PC-3 (cell line): ENCODE measurements around the gene AGFG1. TPM values are rescaled to one million over a fixed set of nuclear protein-coding genes. Genes with fewer than 3 reads are reported as not detected.
A peak's percentile ranks its signal among the peaks of the same experiment; 100 is the strongest.

ENCODE experiments used
- ATAC-seq: fragments of 200-7000 bp; cut with Tn5 transposase; 2 replicates; pipeline ENCODE4 v1.9.1; 2020; ENCODE audit warnings: mild to moderate bottlenecking, moderate library complexity
- BruUV-seq: library from RNA; stranded (reverse); fragments of 400-500 nt; replicated peaks from 2 replicates; lab custom pipeline; 2021; lab: Mats Ljungman, UMichigan
- CTCF ChIA-PET: fragments of 300-600 bp; sonication (Branson Sonifier 250); formaldehyde crosslinking; loops from one replicate; lab custom pipeline; 2022; ENCODE audit warnings: antibody characterized with exemption; lab: Charles Lee
- POLR2A ChIA-PET: fragments of 300-600 bp; sonication (Branson Sonifier 250); formaldehyde crosslinking; loops from one replicate; lab custom pipeline; 2022; ENCODE audit warnings: antibody characterized with exemption; ENCODE audit not compliant: unreplicated experiment; lab: Charles Lee
- DNase-seq: peaks from one replicate; pipeline ENCODE4 v3.0.0-alpha.2; 2015
- H2AFZ ChIP-seq: fragments of 300-600 bp; sonication (generic); 2 replicates; pipeline ENCODE4 v1.6.0; 2016; ENCODE audit warnings: antibody characterized with exemption, low read length
- H3F3A ChIP-seq: fragments of 300-600 bp; sonication (generic); one replicate; pipeline ENCODE4 v1.6.0; 2017; ENCODE audit warnings: antibody characterized with exemption, low read length, control low read depth, mild to moderate bottlenecking; ENCODE audit not compliant: unreplicated experiment
- H3K27ac ChIP-seq: fragments of 300-600 bp; sonication (generic); 2 replicates; pipeline ENCODE4 v1.5.1; 2016; ENCODE audit warnings: mild to moderate bottlenecking, low read length
- H3K27me3 ChIP-seq: fragments of 300-600 bp; sonication (generic); 2 replicates; pipeline ENCODE4 v1.6.1; 2016; ENCODE audit warnings: low read length, mixed read lengths
- H3K36me3 ChIP-seq: fragments of 300-600 bp; sonication (generic); 2 replicates; pipeline ENCODE4 v1.6.1; 2016; ENCODE audit warnings: low read depth, mixed run types, low read length, mixed read lengths
- H3K4me1 ChIP-seq: fragments of 300-600 bp; sonication (generic); 2 replicates; pipeline ENCODE4 v1.5.1; 2016; ENCODE audit warnings: low read length; ENCODE audit not compliant: insufficient read depth
- H3K4me2 ChIP-seq: fragments of 300-600 bp; sonication (generic); 2 replicates; pipeline ENCODE4 v1.6.0; 2016; ENCODE audit warnings: low read length
- H3K4me3 ChIP-seq: fragments of 300-600 bp; sonication (generic); 2 replicates; pipeline ENCODE4 v1.5.1; 2016; ENCODE audit warnings: mild to moderate bottlenecking, low read length, mixed read lengths
- H3K79me2 ChIP-seq: fragments of 300-600 bp; sonication (generic); 2 replicates; pipeline ENCODE4 v1.6.1; 2017; ENCODE audit warnings: low read length, mixed read lengths
- H3K9ac ChIP-seq: fragments of 300-600 bp; sonication (generic); 2 replicates; pipeline ENCODE4 v1.6.0; 2016; ENCODE audit warnings: mild to moderate bottlenecking, low read length
- H3K9me2 ChIP-seq: fragments of 300-600 bp; sonication (generic); replicated peaks from 2 replicates; pipeline ENCODE4 v1.6.1; 2016; ENCODE audit warnings: mixed run types, low read length, mixed read lengths
- H3K9me3 ChIP-seq: fragments of 300-600 bp; sonication (generic); 2 replicates; pipeline ENCODE4 v1.6.1; 2016; ENCODE audit warnings: low read length, mixed read lengths
- H4K20me1 ChIP-seq: fragments of 300-600 bp; sonication (generic); 2 replicates; pipeline ENCODE4 v1.6.1; 2016; ENCODE audit warnings: low read length, mixed read lengths
- EZH2 ChIP-seq: fragments of 300-600 bp; sonication (generic); IDR thresholded peaks from one replicate; pipeline ENCODE4 v1.6.1; 2017; ENCODE audit warnings: antibody characterized with exemption, mild to moderate bottlenecking, low read length; ENCODE audit not compliant: unreplicated experiment
- EZH2phosphoT487 ChIP-seq: fragments of 300-600 bp; sonication (generic); IDR thresholded peaks from 2 replicates; pipeline ENCODE4 v1.6.1; 2018; ENCODE audit warnings: mild to moderate bottlenecking, antibody characterized with exemption, low read length, borderline replicate concordance
- intact Hi-C: fragments of 100-400 bp; cut with micrococcal nuclease; formaldehyde crosslinking; loops from 2 replicates; pipeline ENCODE4 v1.9.0; 2023
- total RNA-seq: library from RNA; depleted of rRNA; stranded (reverse); fragments of >200 nt; gene quantifications from 2 replicates; pipeline ENCODE4 v1.2.3, GENCODE V29; 2014
- TF ChIP-seq, protein P1 (sequence below): fragments of 300-600 bp; sonication (generic); conservative IDR thresholded peaks from 2 replicates; pipeline ENCODE4 v1.5.1; 2017; ENCODE audit warnings: antibody characterized with exemption, low read depth, mild to moderate bottlenecking, low read length

Gene AGFG1
- total RNA-seq, 1 experiment from 2014 or later, result 56.3 TPM

DNA sequence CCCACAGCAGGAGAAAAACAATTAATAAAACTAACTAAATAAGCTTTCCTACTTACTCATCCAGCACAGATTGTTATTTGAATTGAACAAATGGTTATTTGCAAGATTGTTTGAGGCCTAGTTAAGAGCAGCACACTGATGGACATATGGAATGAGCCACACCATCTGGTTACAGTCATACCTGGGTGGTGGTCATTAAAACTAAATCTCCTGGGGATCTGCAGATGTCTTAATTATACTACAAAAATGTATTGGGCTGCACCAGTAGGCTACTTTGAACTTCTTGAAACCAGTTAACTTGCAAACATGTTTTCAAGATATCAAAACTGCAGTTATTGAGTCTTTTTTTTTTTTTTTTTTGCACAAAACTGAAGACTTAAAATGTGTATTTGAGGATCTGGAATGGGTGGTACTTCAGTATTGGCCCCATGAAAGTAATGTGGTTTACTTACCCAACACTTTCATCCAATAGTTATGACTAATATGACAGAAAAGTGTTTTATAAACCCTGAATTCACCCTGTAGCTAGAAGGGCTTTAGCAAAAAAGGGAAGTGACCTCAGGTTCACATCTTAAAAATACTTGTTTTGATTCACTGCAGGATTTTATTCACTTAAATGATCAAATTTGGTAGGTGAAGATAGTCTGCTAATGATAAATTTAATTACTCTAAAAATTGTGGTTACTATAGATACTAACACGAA lies 10.8 kb downstream of the AGFG1 start:
- no TSS peak for BruUV-seq
- H3K4me2 ChIP-seq, result peak overlapping the region; percentile 11; the same call in 1 of the 2 replicates
- POLR2A ChIA-PET, result interaction anchor here (0.6 kb wide), 1 partner anchor 21 kb away, joined by 3 read pairs; no protein-coding TSS in a partner anchor
- H3K27ac ChIP-seq, result no peak overlapping the region
- DNase-seq (peak; percentile 15), ATAC-seq (peak; percentile 47; the same call in 1 of the 2 replicates)
- peaks cover 32% of the 10 kb centered on the region for H3K4me1 ChIP-seq
- intact Hi-C loops, result loop anchor here (5.0 kb wide), 3 partner anchors 80 to 285 kb away; no protein-coding TSS in a partner anchor
- no peak overlapping the region for H3K9ac ChIP-seq
- H3K4me3 ChIP-seq, result no peak overlapping the region
- CTCF ChIA-PET, result interaction anchor here (0.6 kb wide), 1 partner anchor 63 kb away, joined by 3 read pairs; no protein-coding TSS in a partner anchor
- no peak overlapping the region for H2AFZ ChIP-seq
- H3F3A ChIP-seq, result no peaks in the 10 kb centered on the region
- no peaks in the 10 kb centered on the region for H3K9me2 ChIP-seq
- H3K9me3 ChIP-seq, result no peaks in the 10 kb centered on the region
- H3K27me3 ChIP-seq, result no peaks in the 10 kb centered on the region
- no peak for TF ChIP-seq EZH2phosphoT487
- TF ChIP-seq, protein P1, sequence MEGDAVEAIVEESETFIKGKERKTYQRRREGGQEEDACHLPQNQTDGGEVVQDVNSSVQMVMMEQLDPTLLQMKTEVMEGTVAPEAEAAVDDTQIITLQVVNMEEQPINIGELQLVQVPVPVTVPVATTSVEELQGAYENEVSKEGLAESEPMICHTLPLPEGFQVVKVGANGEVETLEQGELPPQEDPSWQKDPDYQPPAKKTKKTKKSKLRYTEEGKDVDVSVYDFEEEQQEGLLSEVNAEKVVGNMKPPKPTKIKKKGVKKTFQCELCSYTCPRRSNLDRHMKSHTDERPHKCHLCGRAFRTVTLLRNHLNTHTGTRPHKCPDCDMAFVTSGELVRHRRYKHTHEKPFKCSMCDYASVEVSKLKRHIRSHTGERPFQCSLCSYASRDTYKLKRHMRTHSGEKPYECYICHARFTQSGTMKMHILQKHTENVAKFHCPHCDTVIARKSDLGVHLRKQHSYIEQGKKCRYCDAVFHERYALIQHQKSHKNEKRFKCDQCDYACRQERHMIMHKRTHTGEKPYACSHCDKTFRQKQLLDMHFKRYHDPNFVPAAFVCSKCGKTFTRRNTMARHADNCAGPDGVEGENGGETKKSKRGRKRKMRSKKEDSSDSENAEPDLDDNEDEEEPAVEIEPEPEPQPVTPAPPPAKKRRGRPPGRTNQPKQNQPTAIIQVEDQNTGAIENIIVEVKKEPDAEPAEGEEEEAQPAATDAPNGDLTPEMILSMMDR, result no peak
- peaks cover 100% of the 10 kb centered on the region for H3K79me2 ChIP-seq
- peaks cover 47% of the 10 kb centered on the region for H4K20me1 ChIP-seq
- no peaks in the 10 kb centered on the region; the same call in 1 of the 2 replicates for H3K36me3 ChIP-seq

DNA sequence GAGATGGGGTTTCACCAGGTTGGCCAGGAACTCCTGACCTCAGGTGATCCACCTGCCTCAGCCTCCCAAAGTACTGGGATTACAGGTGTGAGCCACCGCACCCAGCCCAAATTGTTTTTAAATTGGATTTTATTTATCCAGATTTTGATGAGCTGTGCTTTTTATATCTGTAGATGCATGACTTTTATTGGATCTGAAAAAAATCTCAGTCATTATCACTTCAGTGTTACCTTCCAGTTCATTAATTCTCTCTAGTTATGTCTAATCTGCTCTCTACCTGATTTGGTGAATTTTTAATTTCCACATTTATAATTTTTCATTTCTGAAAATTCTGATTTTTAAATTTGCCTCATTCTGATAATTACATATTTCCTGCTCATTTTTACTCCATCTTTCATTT lies 13.5 kb downstream of the AGFG1 start:
- intact Hi-C loops, result no loop called here
- no TSS peak for BruUV-seq
- POLR2A ChIA-PET, result interaction anchor here (0.6 kb wide), 1 partner anchor 105 kb away, joined by 6 read pairs; no protein-coding TSS in a partner anchor
- H3K9me2 ChIP-seq, result no peaks in the 10 kb centered on the region
- no peak for DNase-seq
- peaks cover 100% of the 10 kb centered on the region for H3K79me2 ChIP-seq
- ATAC-seq, result no peak
- no peak overlapping the region for H3K4me2 ChIP-seq
- H3K27me3 ChIP-seq, result no peaks in the 10 kb centered on the region
- no peaks in the 10 kb centered on the region for H3F3A ChIP-seq
- peaks cover 29% of the 10 kb centered on the region for H4K20me1 ChIP-seq
- CTCF ChIA-PET, result no interaction called here
- H3K36me3 ChIP-seq, result no peaks in the 10 kb centered on the region; the same call in 1 of the 2 replicates
- no peak overlapping the region for H3K4me3 ChIP-seq
- H3K27ac ChIP-seq, result no peak overlapping the region
- H3K9ac ChIP-seq, result no peak overlapping the region
- H3K9me3 ChIP-seq, result no peaks in the 10 kb centered on the region
- no peak overlapping the region for H2AFZ ChIP-seq
- TF ChIP-seq, protein P1, result no peak
- TF ChIP-seq EZH2 (no peak), EZH2phosphoT487 (no peak)
- peaks cover 12% of the 10 kb centered on the region for H3K4me1 ChIP-seq

GRCh38 chr2:227486688-227487087 lies 14.7 kb downstream of the AGFG1 start:
- Histone ChIP-seq H3K27me3 (no peaks in the 10 kb centered on the region), H4K20me1 (peaks cover 27% of the 10 kb centered on the region), H3K36me3 (no peaks in the 10 kb centered on the region; the same call in 1 of the 2 replicates), H3K4me2 (no peak overlapping the region), H3K4me3 (no peak overlapping the region), H3K27ac (no peak overlapping the region), H3K9me2 (no peaks in the 10 kb centered on the region), H3K9me3 (no peaks in the 10 kb centered on the region), H3K79me2 (peaks cover 99% of the 10 kb centered on the region), H3K4me1 (peaks cover 12% of the 10 kb centered on the region), H3K9ac (no peak overlapping the region), H3F3A (no peaks in the 10 kb centered on the region), H2AFZ (no peak overlapping the region)
- ChIA-PET POLR2A (no interaction called here), CTCF (no interaction called here)
- ATAC-seq, result no peak
- intact Hi-C loops, result no loop called here
- BruUV-seq, result no TSS peak
- no peak for TF ChIP-seq EZH2
- TF ChIP-seq EZH2phosphoT487, result no peak
- TF ChIP-seq, protein P1, result no peak
- DNase-seq, result no peak
